Type B pancreatic cell (in vitro differentiated cells): Measurements from ENCODE around the gene SCN4B. TPM values are rescaled to one million over a fixed set of nuclear protein-coding genes. Genes with fewer than 3 reads are reported as not detected.

Experiments
- DNase-seq: peaks from one replicate; pipeline ENCODE4 v3.0.0; 2021; ENCODE audit warnings: mixed read lengths; ENCODE audit not compliant: unreplicated experiment; ENCODE audit errors: extremely low spot score
- H3K27ac Mint-ChIP-seq: 2 replicates; pipeline ENCODE4 v1.8.0; 2021; ENCODE audit warnings: mild to moderate bottlenecking, mixed read lengths
- H3K27me3 Mint-ChIP-seq: 2 replicates; pipeline ENCODE4 v1.8.0; 2021; ENCODE audit warnings: mixed read lengths
- H3K36me3 Mint-ChIP-seq: 2 replicates; pipeline ENCODE4 v1.8.0; 2021; ENCODE audit warnings: mixed read lengths
- H3K4me1 Mint-ChIP-seq: one replicate; pipeline ENCODE4 v1.8.0; 2021; ENCODE audit warnings: mixed read lengths; ENCODE audit not compliant: unreplicated experiment
- H3K4me3 Mint-ChIP-seq: 2 replicates; pipeline ENCODE4 v1.8.0; 2021; ENCODE audit warnings: mild to moderate bottlenecking, mixed read lengths
- H3K9me3 Mint-ChIP-seq: 2 replicates; pipeline ENCODE4 v1.8.0; 2021; ENCODE audit warnings: mixed read lengths
- CTCF ChIP-seq: fragments of 200-600 bp; sonication (generic); conservative IDR thresholded peaks from 2 replicates; pipeline ENCODE4 v1.5.0; 2021; ENCODE audit warnings: antibody characterized with exemption, mild to moderate bottlenecking
- total RNA-seq: library from RNA; stranded (reverse); gene quantifications from 2 replicates; pipeline ENCODE4 v1.2.1, GENCODE V29; 2021; ENCODE audit warnings: low replicate concordance

The SCN4B gene
- total RNA-seq, 1 donor from 2014 or later: 2.0 TPM

- H3K36me3 Mint-ChIP-seq: no peaks in the 10 kb centered on the region
- TF ChIP-seq CTCF: no peak
- DNase-seq: no peak
- H3K4me3 Mint-ChIP-seq: no peak overlapping the region
- H3K4me1 Mint-ChIP-seq: peaks cover 4% of the 10 kb centered on the region
- peak overlapping the region; percentile 41 for H3K27ac Mint-ChIP-seq
- H3K9me3 Mint-ChIP-seq: no peaks in the 10 kb centered on the region
- H3K27me3 Mint-ChIP-seq: no peaks in the 10 kb centered on the region
These were observed 41.4 kb downstream of the SCN4B start for GRCh38 chr11:118111019-118111743.

- no peaks in the 10 kb centered on the region for H3K9me3 Mint-ChIP-seq
- no peak for DNase-seq
- TF ChIP-seq CTCF: no peak
- H3K36me3 Mint-ChIP-seq: no peaks in the 10 kb centered on the region
- no peak overlapping the region for H3K4me3 Mint-ChIP-seq
- H3K27ac Mint-ChIP-seq: no peak overlapping the region
- H3K27me3 Mint-ChIP-seq: no peaks in the 10 kb centered on the region
- peaks cover 4% of the 10 kb centered on the region for H3K4me1 Mint-ChIP-seq
These were observed 43.4 kb downstream of the SCN4B start for GRCh38 chr11:118109231-118109630.

GRCh38 chr11:118108513-118108912 is 44.1 kb downstream of the SCN4B start:
- Mint-ChIP-seq H3K27me3 (no peaks in the 10 kb centered on the region), H3K36me3 (no peaks in the 10 kb centered on the region), H3K9me3 (no peaks in the 10 kb centered on the region), H3K4me1 (peaks cover 4% of the 10 kb centered on the region), H3K27ac (no peak overlapping the region), H3K4me3 (no peak overlapping the region)
- no peak for DNase-seq
- TF ChIP-seq CTCF: no peak

- Mint-ChIP-seq H3K27ac (no peak overlapping the region), H3K36me3 (no peaks in the 10 kb centered on the region), H3K27me3 (no peaks in the 10 kb centered on the region), H3K9me3 (no peaks in the 10 kb centered on the region), H3K4me3 (no peak overlapping the region), H3K4me1 (peaks cover 4% of the 10 kb centered on the region)
- TF ChIP-seq CTCF: no peak
- DNase-seq: no peak
These were observed 45.8 kb downstream of the SCN4B start for GRCh38 chr11:118106789-118107335.

- Mint-ChIP-seq H3K9me3 (no peaks in the 10 kb centered on the region), H3K27me3 (no peaks in the 10 kb centered on the region), H3K27ac (no peak overlapping the region), H3K36me3 (no peaks in the 10 kb centered on the region), H3K4me3 (no peak overlapping the region), H3K4me1 (peaks cover 3% of the 10 kb centered on the region)
- no peak for TF ChIP-seq CTCF
- no peak for DNase-seq
These were observed 46.8 kb downstream of the SCN4B start for GRCh38 chr11:118105657-118106305.
